ENCODE measurements around the gene ITGB5. TPM values are rescaled to one million over a fixed set of nuclear protein-coding genes. Genes with fewer than 3 reads are reported as not detected.
"Not testable (repeated sequence)": the region's sequence is repeated elsewhere in the genome, so short reads cannot be mapped to it uniquely, and the experiment has no call there.

ITGB5 gene
- total RNA-seq, 1 donor from 2014 or later: 257 TPM

- no peak for DNase-seq (ENCODE audit: low spot score)
Observed at GRCh38 chr3:124770336-124771082, 116.7 kb downstream of the ITGB5 start.

GRCh38 chr3:124769462-124769861 lies 117.7 kb downstream of the ITGB5 start:
- DNase-seq (ENCODE audit: low spot score): no peak

GRCh38 chr3:124768812-124769211 lies 118.4 kb downstream of the ITGB5 start:
- no peak for DNase-seq (ENCODE audit: low spot score)

- DNase-seq (ENCODE audit: low spot score): no peak
Observed at GRCh38 chr3:124767691-124768090, 119.5 kb downstream of the ITGB5 start.

- no peak for DNase-seq (ENCODE audit: low spot score)
Observed at GRCh38 chr3:124767264-124767663, 119.9 kb downstream of the ITGB5 start.

- no peak for DNase-seq (ENCODE audit: low spot score)
Observed at GRCh38 chr3:124766113-124767095, 120.8 kb downstream of the ITGB5 start.

GRCh38 chr3:124765197-124765840 lies 121.8 kb downstream of the ITGB5 start:
- no peak for DNase-seq (ENCODE audit: low spot score)

GRCh38 chr3:124764746-124765145 lies 122.4 kb downstream of the ITGB5 start:
- DNase-seq (ENCODE audit: low spot score): no peak

GRCh38 chr3:124763644-124764358 lies 123.4 kb downstream of the ITGB5 start:
- no peak for DNase-seq (ENCODE audit: low spot score)

- no peak for DNase-seq (ENCODE audit: low spot score)
Observed at GRCh38 chr3:124763206-124763605, 124.0 kb downstream of the ITGB5 start.

- no peak for DNase-seq (ENCODE audit: low spot score)
Observed at GRCh38 chr3:124762661-124763011, 124.5 kb downstream of the ITGB5 start.

- DNase-seq (ENCODE audit: low spot score): no peak
Observed at GRCh38 chr3:124761935-124762660, 125.1 kb downstream of the ITGB5 start.

- DNase-seq (ENCODE audit: low spot score): peak; percentile 91
Observed at GRCh38 chr3:124761250-124761796, 125.8 kb downstream of the ITGB5 start.

GRCh38 chr3:124760601-124761000 lies 126.6 kb downstream of the ITGB5 start:
- peak; percentile 50 for DNase-seq (ENCODE audit: low spot score)

GRCh38 chr3:124759666-124760401 lies 127.3 kb downstream of the ITGB5 start:
- DNase-seq (ENCODE audit: low spot score): no peak

GRCh38 chr3:124758851-124759635 lies 128.1 kb downstream of the ITGB5 start:
- DNase-seq (ENCODE audit: low spot score): no peak

- not testable (repeated sequence) for DNase-seq (ENCODE audit: low spot score)
Observed at GRCh38 chr3:124757926-124758325, 129.2 kb downstream of the ITGB5 start.

GRCh38 chr3:124752051-124752450 lies 135.1 kb downstream of the ITGB5 start:
- DNase-seq (ENCODE audit: low spot score): no peak

GRCh38 chr3:124751501-124751900 lies 135.7 kb downstream of the ITGB5 start:
- DNase-seq (ENCODE audit: low spot score): no peak

All from mucosa of gallbladder (tissue), 1 donor.